Measurements from ENCODE around the gene MAPRE3. TPM values are rescaled to one million over a fixed set of nuclear protein-coding genes. Genes with fewer than 3 reads are reported as not detected.

MAPRE3 gene
- total RNA-seq, 1 donor from 2014 or later, result 4.6 TPM

DNA sequence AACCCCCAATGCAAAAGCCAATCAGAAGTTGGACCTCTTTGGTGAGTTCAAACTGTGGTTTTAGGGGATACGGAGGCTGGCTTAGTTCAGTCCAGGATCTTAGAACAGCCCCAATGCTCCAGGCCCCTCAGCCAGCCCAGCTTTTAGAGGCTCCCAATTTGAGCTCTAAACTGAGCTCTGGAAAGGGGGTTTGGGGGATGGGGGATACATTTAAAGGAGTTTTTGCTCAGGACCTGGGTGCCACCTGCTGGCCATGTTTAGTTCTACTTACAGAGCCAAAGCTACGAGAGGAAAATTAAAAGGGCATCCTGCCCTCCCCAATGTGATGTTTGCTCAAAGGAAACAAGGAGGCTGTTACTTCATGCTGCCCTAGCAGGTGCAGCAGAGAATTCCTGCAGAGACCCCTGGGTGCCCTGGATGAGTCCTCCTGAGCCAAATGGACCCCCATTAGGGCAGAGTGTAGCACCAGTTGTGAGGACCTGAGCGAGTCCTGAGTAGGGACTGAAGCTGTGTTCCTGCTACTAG lies 46.4 kb downstream of the MAPRE3 start:
- no peak overlapping the region for H3K4me3 Mint-ChIP-seq
- CTCF ChIA-PET, result interaction anchor here (0.6 to 3.5 kb wide), 10 partner anchors 13 to 287 kb away, joined by 3 to 52 read pairs (median 4); no protein-coding TSS in a partner anchor
- intact Hi-C loops (cut with micrococcal nuclease), result loop anchor here (1.0 kb wide), 2 partner anchors 56 to 171 kb away; no protein-coding TSS in a partner anchor
- H3K36me3 Mint-ChIP-seq (ENCODE audit: low read depth), result no peaks in the 10 kb centered on the region
- H3K9me3 Mint-ChIP-seq, result no peaks in the 10 kb centered on the region
- TF ChIP-seq, protein P1, sequence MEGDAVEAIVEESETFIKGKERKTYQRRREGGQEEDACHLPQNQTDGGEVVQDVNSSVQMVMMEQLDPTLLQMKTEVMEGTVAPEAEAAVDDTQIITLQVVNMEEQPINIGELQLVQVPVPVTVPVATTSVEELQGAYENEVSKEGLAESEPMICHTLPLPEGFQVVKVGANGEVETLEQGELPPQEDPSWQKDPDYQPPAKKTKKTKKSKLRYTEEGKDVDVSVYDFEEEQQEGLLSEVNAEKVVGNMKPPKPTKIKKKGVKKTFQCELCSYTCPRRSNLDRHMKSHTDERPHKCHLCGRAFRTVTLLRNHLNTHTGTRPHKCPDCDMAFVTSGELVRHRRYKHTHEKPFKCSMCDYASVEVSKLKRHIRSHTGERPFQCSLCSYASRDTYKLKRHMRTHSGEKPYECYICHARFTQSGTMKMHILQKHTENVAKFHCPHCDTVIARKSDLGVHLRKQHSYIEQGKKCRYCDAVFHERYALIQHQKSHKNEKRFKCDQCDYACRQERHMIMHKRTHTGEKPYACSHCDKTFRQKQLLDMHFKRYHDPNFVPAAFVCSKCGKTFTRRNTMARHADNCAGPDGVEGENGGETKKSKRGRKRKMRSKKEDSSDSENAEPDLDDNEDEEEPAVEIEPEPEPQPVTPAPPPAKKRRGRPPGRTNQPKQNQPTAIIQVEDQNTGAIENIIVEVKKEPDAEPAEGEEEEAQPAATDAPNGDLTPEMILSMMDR (IDR thresholded peaks at IDR 0.05), result no peak
- ATAC-seq (ENCODE audit: low read depth) (peak; percentile 74), DNase-seq (no peak)
- no peak overlapping the region for H3K27ac Mint-ChIP-seq
- no peaks in the 10 kb centered on the region for H3K4me1 Mint-ChIP-seq
- H3K27me3 Mint-ChIP-seq, result peaks cover 6% of the 10 kb centered on the region
- POLR2A ChIA-PET, result interaction anchor here (0.6 to 1.3 kb wide), 3 partner anchors 16 to 166 kb away, joined by 3 to 10 read pairs (median 4); partner anchors contain the start of gene TMEM214

DNA sequence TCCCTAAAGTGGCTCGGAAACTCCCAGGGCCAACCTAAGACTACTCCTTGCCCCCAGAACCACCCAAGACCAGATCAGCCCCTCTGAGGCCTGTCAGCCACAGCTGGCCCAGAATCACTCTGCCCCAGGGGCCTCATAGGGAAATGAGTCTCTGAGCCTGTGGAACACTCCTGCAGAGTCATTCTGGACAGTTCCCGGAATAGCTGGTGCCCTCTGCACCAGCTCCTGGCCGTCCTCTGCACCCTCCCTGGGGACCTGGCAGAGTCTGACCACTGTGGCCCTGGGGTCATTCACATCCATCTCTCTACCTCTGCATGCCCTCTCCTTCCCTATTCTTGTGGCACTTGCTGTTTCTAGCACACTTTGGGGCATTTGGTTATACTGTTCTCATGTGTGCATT lies 47.7 kb downstream of the MAPRE3 start:
- Mint-ChIP-seq H3K36me3 (ENCODE audit: low read depth) (no peaks in the 10 kb centered on the region), H3K27ac (no peak overlapping the region), H3K9me3 (no peaks in the 10 kb centered on the region), H3K4me1 (no peaks in the 10 kb centered on the region), H3K4me3 (no peak overlapping the region), H3K27me3 (no peaks in the 10 kb centered on the region)
- DNase-seq, result no peak
- ChIA-PET POLR2A (no interaction called here), CTCF (interaction anchor here (1.4 to 3.5 kb wide), 3 partner anchors 56 to 172 kb away, joined by 6 to 23 read pairs (median 20); no protein-coding TSS in a partner anchor)
- intact Hi-C loops (cut with micrococcal nuclease), result no loop called here
- TF ChIP-seq, protein P1 (IDR thresholded peaks at IDR 0.05), result no peak
- ATAC-seq (ENCODE audit: low read depth), result no peak

DNA sequence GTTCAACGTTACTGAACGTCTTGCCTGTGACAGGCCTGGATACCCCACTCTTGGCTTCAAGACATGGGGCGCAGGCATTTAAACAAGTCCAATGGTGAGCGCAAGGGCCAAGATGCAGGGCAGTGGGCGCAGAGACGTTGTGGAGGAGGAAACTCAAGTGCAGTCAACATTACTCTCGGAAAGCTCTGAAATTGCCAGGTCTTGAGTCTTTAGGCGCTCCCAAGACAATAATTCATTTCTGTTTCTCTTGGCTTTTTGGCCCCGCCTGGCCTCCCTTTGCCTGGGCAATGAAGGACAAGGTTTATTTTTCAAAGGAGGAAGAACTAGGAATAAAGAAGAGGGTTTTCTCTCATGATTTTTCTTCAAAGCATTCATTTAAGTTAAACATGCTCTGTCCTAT lies 49.0 kb downstream of the MAPRE3 start:
- ATAC-seq (ENCODE audit: low read depth) (no peak), DNase-seq (no peak)
- no peaks in the 10 kb centered on the region for H3K27me3 Mint-ChIP-seq
- no peaks in the 10 kb centered on the region for H3K36me3 Mint-ChIP-seq (ENCODE audit: low read depth)
- no peak overlapping the region for H3K4me3 Mint-ChIP-seq
- no peak overlapping the region for H3K27ac Mint-ChIP-seq
- POLR2A ChIA-PET, result no interaction called here
- H3K9me3 Mint-ChIP-seq, result no peaks in the 10 kb centered on the region
- intact Hi-C loops (cut with micrococcal nuclease), result no loop called here
- no peaks in the 10 kb centered on the region for H3K4me1 Mint-ChIP-seq
- TF ChIP-seq, protein P1 (IDR thresholded peaks at IDR 0.05), result no peak
- CTCF ChIA-PET, result interaction anchor here (0.7 to 3.5 kb wide), 2 partner anchors 58 to 174 kb away, joined by 4 to 23 read pairs; no protein-coding TSS in a partner anchor

DNA sequence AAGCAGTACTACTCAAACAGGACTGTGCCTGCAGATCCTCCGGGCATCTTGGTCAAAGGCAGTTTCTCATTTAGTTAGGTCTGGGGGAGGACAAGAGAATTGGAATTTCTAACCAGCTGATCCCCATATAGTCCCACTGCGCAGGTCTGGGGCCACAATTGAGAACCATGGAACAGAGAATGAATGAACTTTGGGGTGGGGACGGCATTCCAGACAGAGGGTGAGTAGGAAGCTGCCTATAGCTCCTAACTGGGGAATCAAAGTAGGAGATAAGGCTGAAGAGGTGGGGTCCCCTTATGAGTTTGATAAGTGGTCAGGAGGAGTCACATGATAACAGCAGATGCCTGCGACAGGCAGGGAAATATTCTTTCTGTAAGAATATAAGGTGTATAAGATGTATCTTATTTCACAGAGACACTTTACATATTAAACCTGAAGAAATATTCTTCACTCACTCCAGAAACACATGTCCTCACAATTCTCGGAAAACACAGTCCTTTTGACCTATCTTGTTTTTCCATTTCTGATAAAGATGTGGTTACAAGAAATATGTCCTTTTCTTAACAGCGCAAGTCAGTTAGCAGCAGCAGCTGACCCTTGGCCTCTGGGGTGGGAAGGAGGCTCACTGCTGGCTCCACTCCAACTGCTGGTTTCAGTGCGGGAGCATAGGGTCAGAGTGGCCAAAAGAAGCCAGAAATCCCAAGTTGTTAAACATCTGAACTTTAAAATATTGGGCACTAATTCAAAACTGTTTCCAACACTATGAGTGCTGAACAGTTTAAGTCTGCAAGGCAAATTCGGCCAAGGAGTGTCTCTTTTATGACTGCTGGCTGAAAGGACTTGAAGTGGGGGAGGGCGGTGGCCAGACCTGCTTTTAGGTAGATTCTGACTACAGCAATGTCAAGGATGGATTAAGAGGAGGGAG lies 49.8 kb downstream of the MAPRE3 start:
- TF ChIP-seq, protein P1 (IDR thresholded peaks at IDR 0.05), result no peak
- Mint-ChIP-seq H3K36me3 (ENCODE audit: low read depth) (no peaks in the 10 kb centered on the region), H3K4me1 (no peaks in the 10 kb centered on the region), H3K4me3 (no peak overlapping the region), H3K27me3 (no peaks in the 10 kb centered on the region), H3K9me3 (no peaks in the 10 kb centered on the region), H3K27ac (no peak overlapping the region)
- ChIA-PET POLR2A (no interaction called here), CTCF (interaction anchor here (0.7 kb wide), 1 partner anchor 59 kb away, joined by 4 read pairs; no protein-coding TSS in a partner anchor)
- DNase-seq (no peak), ATAC-seq (ENCODE audit: low read depth) (no peak)
- intact Hi-C loops (cut with micrococcal nuclease), result no loop called here

Data from activated B cell treated with CpG ODN at 0.5 μM for 24 hours (primary cell).